SK-N-SH (cell line): Measurements from ENCODE around the gene GFOD2.

Experiments used
- CTCF ChIP-seq: fragments of 200-600 bp; sonication (generic); IDR thresholded peaks from 2 replicates; pipeline ENCODE4 v1.6.1; 2017; ENCODE audit warnings: antibody characterized with exemption, mild to moderate bottlenecking, moderate library complexity
- EP300 ChIP-seq, 2 experiments: IDR thresholded peaks; 2 replicates each; pipeline versions ENCODE4 v1.4.0 to v1.6.1; 2012; ENCODE audit warnings: borderline replicate concordance in 1 of 2, low read depth in 1 of 2, low read length in 1 of 2
- GABPA ChIP-seq: IDR thresholded peaks from 2 replicates; pipeline ENCODE4 v1.4.0; 2012; ENCODE audit warnings: low read depth, mild to moderate bottlenecking
- MEF2A ChIP-seq: IDR thresholded peaks from 2 replicates; pipeline ENCODE4 v1.4.0; 2012; ENCODE audit warnings: low read depth, borderline replicate concordance
- RXRA ChIP-seq: IDR thresholded peaks from 2 replicates; pipeline ENCODE4 v1.4.0; 2012; ENCODE audit warnings: low read depth, mild to moderate bottlenecking, borderline replicate concordance
- SIN3A ChIP-seq: IDR thresholded peaks from 2 replicates; pipeline ENCODE4 v1.6.1; 2012; ENCODE audit warnings: low read depth, mild to moderate bottlenecking, low read length, moderate library complexity, borderline replicate concordance

GRCh38 chr16:67730326-67730725, 11.2 kb upstream of the GFOD2 start:
- no peak for TF ChIP-seq CTCF
- TF ChIP-seq GABPA, result no peak
- TF ChIP-seq EP300 (IDR thresholded peaks at IDR 0.05; ENCODE audit: borderline replicate concordance in 1 of 2, low read depth in 1 of 2, low read length in 1 of 2), result no peak
- TF ChIP-seq RXRA, result no peak
- TF ChIP-seq SIN3A, result no peak
- no peak for TF ChIP-seq MEF2A
